ENCODE data around the gene ZP1. TPM values are rescaled to one million over a fixed set of nuclear protein-coding genes. Genes with fewer than 3 reads are reported as not detected.

The ZP1 gene
- total RNA-seq, 2 donors from 2014 or later = 0.35 TPM; not detected in 1

- no peaks in the 10 kb centered on the region for H3K9me3 ChIP-seq
- no peak overlapping the region for H3K9ac ChIP-seq (ENCODE audit: low read depth in 2 of 2, low read length in 2 of 2)
- no peak for TF ChIP-seq CTCF (IDR thresholded peaks at IDR 0.05)
- DNase-seq = no peak
- no peak overlapping the region for H3K27ac ChIP-seq
- no peak overlapping the region for H3K4me3 ChIP-seq
- H3K27me3 ChIP-seq = no peaks in the 10 kb centered on the region
- intact Hi-C loops (cut with DNase I) = no loop called here
- no peaks in the 10 kb centered on the region for H3K36me3 ChIP-seq
- no peaks in the 10 kb centered on the region for H3K4me1 ChIP-seq
Measured at GRCh38 chr11:60862171-60862570, 5.2 kb upstream of the ZP1 start.

DNA sequence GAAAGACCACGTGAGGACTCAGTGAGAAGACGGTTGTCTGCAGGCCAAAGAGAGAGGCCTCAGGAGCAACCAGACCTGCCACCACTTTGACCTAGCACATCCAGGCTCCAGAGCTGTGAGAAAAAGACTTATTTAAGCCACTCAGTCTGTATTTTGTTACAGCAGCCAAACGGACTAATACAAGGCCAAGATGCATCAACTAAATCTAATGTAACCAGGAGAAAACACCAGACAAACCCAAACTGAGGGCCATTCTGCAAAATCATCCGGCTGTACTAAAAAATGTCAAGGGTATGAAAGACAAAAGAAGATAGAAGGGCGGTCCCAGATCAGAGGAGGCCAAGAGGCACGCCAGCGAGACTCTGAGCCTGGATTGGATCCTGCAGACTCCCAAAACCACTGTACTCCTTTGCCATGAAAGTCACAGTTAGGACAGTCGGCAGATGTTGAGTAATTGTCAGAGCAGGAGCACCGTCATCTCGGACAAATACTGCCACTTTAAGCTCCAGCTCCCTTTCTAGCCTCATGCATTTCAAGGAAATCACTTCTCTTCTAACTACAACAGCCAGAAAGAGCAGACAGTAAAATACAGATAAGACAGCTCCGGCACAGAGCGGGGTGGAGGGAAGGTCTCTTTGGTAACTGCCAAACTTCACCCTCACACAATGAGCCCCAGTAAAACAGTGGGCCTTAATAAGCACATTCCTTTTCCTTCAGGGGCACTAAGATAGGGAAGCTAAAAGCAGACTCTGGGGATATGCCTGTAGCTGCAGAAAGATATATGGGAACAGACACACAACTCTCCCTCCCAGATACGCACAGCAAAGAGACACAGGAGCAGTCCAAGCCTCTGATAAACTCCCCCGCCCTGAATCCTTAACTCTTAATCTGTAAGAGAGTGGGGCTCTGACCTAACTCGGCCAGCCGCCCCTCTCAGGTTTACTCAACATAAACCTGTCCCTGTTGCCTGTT is 3.5 kb upstream of the ZP1 start:
- Histone ChIP-seq H3K9ac (ENCODE audit: low read depth in 2 of 2, low read length in 2 of 2) (no peak overlapping the region), H3K4me1 (no peaks in the 10 kb centered on the region)
- no peak for DNase-seq

GRCh38 chr11:60864856-60865513 is 2.4 kb upstream of the ZP1 start:
- Histone ChIP-seq H3K27me3 (no peaks in the 10 kb centered on the region), H3K4me3 (no peak overlapping the region), H3K36me3 (no peaks in the 10 kb centered on the region), H3K9ac (ENCODE audit: low read depth in 2 of 2, low read length in 2 of 2) (no peak overlapping the region), H3K4me1 (no peaks in the 10 kb centered on the region), H3K27ac (no peak overlapping the region), H3K9me3 (no peaks in the 10 kb centered on the region)
- no peak for TF ChIP-seq CTCF (IDR thresholded peaks at IDR 0.05)
- no peak for DNase-seq
- intact Hi-C loops (cut with DNase I) = no loop called here

More for the DNA sequence above, 3.5 kb upstream of the ZP1 start:
- no peak overlapping the region for H3K27ac ChIP-seq
- TF ChIP-seq CTCF (IDR thresholded peaks at IDR 0.05) = no peak
- intact Hi-C loops (cut with DNase I) = no loop called here
- no peaks in the 10 kb centered on the region for H3K9me3 ChIP-seq
- no peak overlapping the region for H3K4me3 ChIP-seq
- H3K27me3 ChIP-seq = no peaks in the 10 kb centered on the region
- H3K36me3 ChIP-seq = no peaks in the 10 kb centered on the region

- no peaks in the 10 kb centered on the region for H3K27me3 ChIP-seq
- DNase-seq = no peak
- TF ChIP-seq CTCF (IDR thresholded peaks at IDR 0.05) = no peak
- no peaks in the 10 kb centered on the region for H3K9me3 ChIP-seq
- no peaks in the 10 kb centered on the region for H3K36me3 ChIP-seq
- no peaks in the 10 kb centered on the region for H3K4me1 ChIP-seq
- H3K9ac ChIP-seq (ENCODE audit: low read depth in 2 of 2, low read length in 2 of 2) = no peak overlapping the region
- no peak overlapping the region for H3K4me3 ChIP-seq
- intact Hi-C loops (cut with DNase I) = no loop called here
- no peak overlapping the region for H3K27ac ChIP-seq
Measured at GRCh38 chr11:60867871-60868681, 734 bp downstream of the ZP1 start.

All from colonic mucosa (tissue), 4 donors.